Caco-2 (cell line): Measurements from ENCODE around the gene ZNHIT2. TPM values are rescaled to one million over a fixed set of nuclear protein-coding genes. Genes with fewer than 3 reads are reported as not detected.
A peak's percentile ranks its signal among the peaks of the same experiment; 100 is the strongest.

Experiments
- BruUV-seq: library from RNA; stranded (reverse); fragments of 400-500 nt; replicated peaks from 2 replicates; lab custom pipeline; 2021; lab: Mats Ljungman, UMichigan
- CTCF ChIA-PET: fragments of 300-600 bp; sonication (Branson Sonifier 250); formaldehyde crosslinking; loops from one replicate; lab custom pipeline; 2022; ENCODE audit warnings: antibody characterized with exemption; lab: Charles Lee
- POLR2A ChIA-PET: fragments of 300-600 bp; sonication (Branson Sonifier 250); formaldehyde crosslinking; loops from one replicate; lab custom pipeline; 2022; ENCODE audit warnings: antibody characterized with exemption; lab: Charles Lee
- DNase-seq, 2 experiments: peaks; one replicate each; pipeline versions ENCODE4 v3.0.0 to v3.0.0-alpha.2; 2020 to 2022
- H3K27me3 ChIP-seq: replicated peaks from 2 replicates; pipeline ENCODE4 v1.6.0; 2011; ENCODE audit warnings: low read length; ENCODE audit not compliant: control insufficient read depth, insufficient read depth
- H3K36me3 ChIP-seq: 2 replicates; pipeline ENCODE4 v1.5.1; 2011; ENCODE audit warnings: low read length; ENCODE audit not compliant: control insufficient read depth, insufficient read depth
- H3K4me1 ChIP-seq: fragments of 250-450 bp; sonication (Bioruptor Pico); 2 replicates; pipeline ENCODE4 v1.5.1; 2020; ENCODE audit warnings: mild to moderate bottlenecking
- H3K4me3 ChIP-seq: 2 replicates; pipeline ENCODE4 v1.5.1; 2011; ENCODE audit warnings: low read depth, mild to moderate bottlenecking, control low read depth, low read length
- H3K9me3 ChIP-seq: fragments of 250-450 bp; sonication (Bioruptor Pico); 2 replicates; pipeline ENCODE4 v1.5.1; 2020; ENCODE audit warnings: mild to moderate bottlenecking, moderate library complexity
- H3K27ac Mint-ChIP-seq: one replicate; pipeline ENCODE4 v1.8.0; 2022; ENCODE audit warnings: mixed read lengths; ENCODE audit not compliant: unreplicated experiment
- H3K27me3 Mint-ChIP-seq: one replicate; pipeline ENCODE4 v1.8.0; 2022; ENCODE audit warnings: mixed read lengths; ENCODE audit not compliant: insufficient read depth, unreplicated experiment
- H3K36me3 Mint-ChIP-seq: one replicate; pipeline ENCODE4 v1.8.0; 2022; ENCODE audit warnings: mild to moderate bottlenecking, mixed read lengths; ENCODE audit not compliant: insufficient read depth, unreplicated experiment
- H3K4me1 Mint-ChIP-seq: one replicate; pipeline ENCODE4 v1.8.0; 2022; ENCODE audit warnings: low read depth, mixed read lengths; ENCODE audit not compliant: unreplicated experiment
- H3K4me3 Mint-ChIP-seq: one replicate; pipeline ENCODE4 v1.8.0; 2022; ENCODE audit warnings: mild to moderate bottlenecking, moderate library complexity, mixed read lengths; ENCODE audit not compliant: unreplicated experiment
- H3K9me3 Mint-ChIP-seq: one replicate; pipeline ENCODE4 v1.8.0; 2022; ENCODE audit warnings: mixed read lengths; ENCODE audit not compliant: unreplicated experiment
- CTCF ChIP-seq, 2 experiments: fragments of 200-600 bp in 1 of 2; IDR thresholded peaks; 1 replicate in 1 of 2; 2 replicates in 1 of 2; pipeline versions ENCODE4 v1.5.1 to v1.8.0; 2011 to 2022; ENCODE audit warnings: antibody characterized with exemption in 1 of 2, control low read depth in 1 of 2, inconsistent platforms in 1 of 2, low read depth in 1 of 2, low read length in 1 of 2, mild to moderate bottlenecking in 1 of 2, moderate library complexity in 1 of 2; ENCODE audit not compliant: insufficient read depth in 1 of 2, severe bottlenecking in 1 of 2, unreplicated experiment in 1 of 2
- intact Hi-C: fragments of 100-400 bp; cut with micrococcal nuclease; formaldehyde crosslinking; loops from one replicate; pipeline ENCODE4 v1.10.0; 2022; ENCODE audit not compliant: unreplicated experiment
- total RNA-seq: library from RNA; stranded (reverse); gene quantifications from 2 replicates; pipeline ENCODE4 v1.2.3, GENCODE V29; 2022

ZNHIT2 gene
- total RNA-seq, 1 experiment from 2014 or later, result 14.7 TPM

GRCh38 chr11:65111159-65111743, 6.2 kb downstream of the ZNHIT2 start:
- TF ChIP-seq CTCF (IDR thresholded peaks at IDR 0.05; ENCODE audit: insufficient read depth in 1 of 2, low read depth in 1 of 2, low read length in 1 of 2, severe bottlenecking in 1 of 2, unreplicated experiment in 1 of 2), result no peak
- Mint-ChIP-seq H3K27ac (peak overlapping the region; percentile 92), H3K4me1 (peaks cover 6% of the 10 kb centered on the region), H3K9me3 (no peaks in the 10 kb centered on the region), H3K4me3 (peak overlapping the region; percentile 96), H3K27me3 (no peaks in the 10 kb centered on the region), H3K36me3 (peaks cover 64% of the 10 kb centered on the region)
- H3K4me3 ChIP-seq, result no peak overlapping the region
- H3K9me3 ChIP-seq, result no peaks in the 10 kb centered on the region
- ChIA-PET POLR2A (interaction anchor here (0.6 to 2.3 kb wide), 19 partner anchors 10 to 941 kb away, joined by 3 to 37 read pairs (median 3); partner anchors contain the start of genes ARL2, CAPN1, CDC42BPG and FAU), CTCF (interaction anchor here (0.9 to 2.4 kb wide), 14 partner anchors 10 to 300 kb away, joined by 3 to 14 read pairs (median 5); partner anchors contain the start of genes CAPN1, FAU, MRPL49 and SYVN1)
- DNase-seq, result no peak
- no peaks in the 10 kb centered on the region for H3K36me3 ChIP-seq
- no TSS peak for BruUV-seq
- no peaks in the 10 kb centered on the region for H3K27me3 ChIP-seq
- peaks cover 23% of the 10 kb centered on the region for H3K4me1 ChIP-seq
- intact Hi-C loops, result loop anchor here (2.0 to 10.0 kb wide), 2 partner anchors 70 to 336 kb away; partner anchors contain the start of genes CAPN1 and SF1

GRCh38 chr11:65110354-65110861, 7.1 kb downstream of the ZNHIT2 start:
- peaks cover 6% of the 10 kb centered on the region for H3K4me1 Mint-ChIP-seq
- Histone ChIP-seq H3K4me3 (no peak overlapping the region), H3K4me1 (peaks cover 21% of the 10 kb centered on the region), H3K36me3 (no peaks in the 10 kb centered on the region), H3K9me3 (no peaks in the 10 kb centered on the region), H3K27me3 (no peaks in the 10 kb centered on the region)
- H3K36me3 Mint-ChIP-seq, result peaks cover 65% of the 10 kb centered on the region
- ChIA-PET POLR2A (interaction anchor here (1.0 to 2.3 kb wide), 3 partner anchors 11 to 332 kb away, joined by 3 to 37 read pairs (median 6); partner anchors contain the start of genes FAU, MRPL49 and SF1), CTCF (interaction anchor here (0.7 to 1.8 kb wide), 12 partner anchors 9 to 332 kb away, joined by 3 to 9 read pairs (median 5); partner anchors contain the start of genes CAPN1, FAU, MRPL49 and SF1)
- intact Hi-C loops, result loop anchor here (1.0 to 10.0 kb wide), 3 partner anchors 14 to 336 kb away; partner anchors contain the start of genes CAPN1, SF1 and VPS51
- no TSS peak for BruUV-seq
- peak; percentile 95 to 98 for TF ChIP-seq CTCF (IDR thresholded peaks at IDR 0.05; ENCODE audit: insufficient read depth in 1 of 2, low read depth in 1 of 2, low read length in 1 of 2, severe bottlenecking in 1 of 2, unreplicated experiment in 1 of 2)
- DNase-seq, result peak; percentile 87 to 94
- H3K27me3 Mint-ChIP-seq, result no peaks in the 10 kb centered on the region
- H3K9me3 Mint-ChIP-seq, result no peaks in the 10 kb centered on the region
- no peak overlapping the region for H3K4me3 Mint-ChIP-seq
- H3K27ac Mint-ChIP-seq, result no peak overlapping the region
